SK-N-SH (cell line): ENCODE results near the gene ZNF441. TPM values are rescaled to one million over a fixed set of nuclear protein-coding genes. Genes with fewer than 3 reads are reported as not detected.

Source experiments
- CTCF ChIA-PET: fragments of 300-600, 350-600 bp; formaldehyde crosslinking; extraction: SDS; loops from one replicate; lab custom pipeline; 2021; lab: Yijun Ruan, JAX
- POLR2A ChIA-PET: fragments of 350-600 bp; sonication (Branson Sonifier 250); formaldehyde crosslinking; extraction: SDS; loops from one replicate; lab custom pipeline; 2020; ENCODE audit warnings: antibody characterized with exemption, inconsistent platforms; lab: Yijun Ruan, JAX
- DNase-seq: peaks from one replicate; pipeline ENCODE4 v3.0.0; 2012
- H2AFZ ChIP-seq: fragments of 200-600 bp; sonication (generic); 2 replicates; pipeline ENCODE4 v1.8.1; 2016; ENCODE audit warnings: antibody characterized with exemption, mild to moderate bottlenecking, low read depth
- H3F3A ChIP-seq: fragments of 200-600 bp; sonication (generic); replicated peaks from 2 replicates; pipeline ENCODE3; 2016; ENCODE audit warnings: antibody characterized with exemption, mild to moderate bottlenecking; ENCODE audit not compliant: insufficient read depth
- H3K27ac ChIP-seq, 2 experiments: fragments of 200-500 bp in 1 of 2; fragments of 200-600 bp in 1 of 2; sonication (Bioruptor generic) in 1 of 2; sonication (generic), shearing (Covaris generic) in 1 of 2; 2 replicates each; pipeline versions ENCODE4 v1.5.1 to v1.6.1; 2014 to 2016; ENCODE audit warnings: low read depth in 2 of 2, inconsistent platforms in 1 of 2, low read length in 1 of 2, mild to moderate bottlenecking in 1 of 2, mixed read lengths in 1 of 2
- H3K27me3 ChIP-seq: fragments of 200-600 bp; sonication (generic), shearing (Covaris generic); 2 replicates; pipeline ENCODE4 v1.6.1; 2016; ENCODE audit warnings: mixed run types; ENCODE audit not compliant: insufficient read depth
- H3K36me3 ChIP-seq, 2 experiments: fragments of 200-500 bp in 1 of 2; fragments of 200-600 bp in 1 of 2; sonication (Bioruptor generic) in 1 of 2; sonication (generic) in 1 of 2; replicated peaks in 1 of 2; 2 replicates each; pipeline versions ENCODE3 to v1.5.1; 2014 to 2016; ENCODE audit warnings: low read length in 1 of 2, mild to moderate bottlenecking in 1 of 2; ENCODE audit not compliant: insufficient read depth in 2 of 2, control insufficient read depth in 1 of 2
- H3K4me1 ChIP-seq, 2 experiments: fragments of 200-500 bp in 1 of 2; fragments of 200-600 bp in 1 of 2; sonication (Bioruptor generic) in 1 of 2; sonication (generic), shearing (Covaris generic) in 1 of 2; 2 replicates each; pipeline versions ENCODE4 v1.5.1 to v1.6.1; 2014 to 2016; ENCODE audit warnings: low read depth in 1 of 2, low read length in 1 of 2, mixed run types in 1 of 2; ENCODE audit not compliant: insufficient read depth in 2 of 2, control insufficient read depth in 1 of 2
- H3K4me2 ChIP-seq: fragments of 200-600 bp; sonication (generic), shearing (Covaris generic); 2 replicates; pipeline ENCODE4 v1.6.1; 2017; ENCODE audit warnings: mixed run types
- H3K4me3 ChIP-seq, 2 experiments: fragments of 200-500 bp in 1 of 2; fragments of 200-600 bp in 1 of 2; sonication (Bioruptor generic) in 1 of 2; sonication (generic), shearing (Covaris generic) in 1 of 2; 2 replicates each; pipeline versions ENCODE4 v1.5.1 to v1.8.1; 2014 to 2016; ENCODE audit warnings: low read depth in 2 of 2, inconsistent platforms in 1 of 2, low read length in 1 of 2, mild to moderate bottlenecking in 1 of 2, mixed read lengths in 1 of 2, moderate library complexity in 1 of 2
- H3K79me2 ChIP-seq: fragments of 200-600 bp; sonication (generic); 2 replicates; pipeline ENCODE4 v1.8.1; 2017; ENCODE audit warnings: mild to moderate bottlenecking; ENCODE audit not compliant: insufficient read depth
- H3K9ac ChIP-seq: fragments of 200-600 bp; sonication (generic); 2 replicates; pipeline ENCODE4 v1.6.1; 2017; ENCODE audit warnings: mixed run types
- H3K9me2 ChIP-seq: fragments of 200-600 bp; sonication (generic); 2 replicates; pipeline ENCODE4 v1.6.1; 2017; ENCODE audit warnings: mixed run types
- H3K9me3 ChIP-seq: fragments of 200-600 bp; sonication (generic); 2 replicates; pipeline ENCODE4 v1.6.1; 2017; ENCODE audit warnings: mixed run types, mild to moderate bottlenecking, moderate library complexity
- H4K20me1 ChIP-seq: fragments of 200-600 bp; sonication (generic); 2 replicates; pipeline ENCODE4 v1.6.1; 2017; ENCODE audit warnings: mild to moderate bottlenecking, mixed run types; ENCODE audit not compliant: insufficient read depth
- CHD2 ChIP-seq: fragments of 150-350 bp; IDR thresholded peaks from 2 replicates; pipeline ENCODE4 v1.6.1; 2018; ENCODE audit warnings: low read length; ENCODE audit not compliant: partially characterized antibody
- EZH2phosphoT487 ChIP-seq: fragments of 200-600 bp; sonication (generic); IDR thresholded peaks from 2 replicates; pipeline ENCODE4 v1.6.1; 2017; ENCODE audit warnings: low read depth, mixed run types, mild to moderate bottlenecking, antibody characterized with exemption, moderate library complexity, borderline replicate concordance
- FOSL2 ChIP-seq: IDR thresholded peaks from 2 replicates; pipeline ENCODE4 v1.4.0; 2012; ENCODE audit warnings: low read depth, mild to moderate bottlenecking, moderate library complexity, borderline replicate concordance
- FOXM1 ChIP-seq: IDR thresholded peaks from 2 replicates; pipeline ENCODE4 v1.4.0; 2012; ENCODE audit warnings: low read depth, mild to moderate bottlenecking
- GABPA ChIP-seq: IDR thresholded peaks from 2 replicates; pipeline ENCODE4 v1.4.0; 2012; ENCODE audit warnings: low read depth, mild to moderate bottlenecking
- GATA2 ChIP-seq: sonication (generic); formaldehyde crosslinking; IDR thresholded peaks from 2 replicates; pipeline ENCODE4 v1.5.0; 2020; ENCODE audit warnings: mild to moderate bottlenecking, missing genetic modification reagents
- JUND ChIP-seq: IDR thresholded peaks from 2 replicates; pipeline ENCODE4 v1.4.0; 2012
- MEF2A ChIP-seq: IDR thresholded peaks from 2 replicates; pipeline ENCODE4 v1.4.0; 2012; ENCODE audit warnings: low read depth, borderline replicate concordance
- MXI1 ChIP-seq: IDR thresholded peaks from 2 replicates; pipeline ENCODE4 v1.6.1; 2012; ENCODE audit warnings: mild to moderate bottlenecking, low read depth, low read length, improper control_type of control experiment
- NRF1 ChIP-seq: IDR thresholded peaks from 2 replicates; pipeline ENCODE4 v1.6.1; 2012; ENCODE audit warnings: low read depth, mild to moderate bottlenecking, low read length
- RAD21 ChIP-seq: IDR thresholded peaks from 2 replicates; pipeline ENCODE4 v1.6.1; 2012; ENCODE audit warnings: mild to moderate bottlenecking, low read length
- RCOR1 ChIP-seq: fragments of 150-350 bp; IDR thresholded peaks from 2 replicates; pipeline ENCODE4 v1.6.1; 2017; ENCODE audit warnings: antibody characterized with exemption, low read length
- RXRA ChIP-seq: IDR thresholded peaks from 2 replicates; pipeline ENCODE4 v1.4.0; 2012; ENCODE audit warnings: low read depth, mild to moderate bottlenecking, borderline replicate concordance
- SIN3A ChIP-seq: IDR thresholded peaks from 2 replicates; pipeline ENCODE4 v1.6.1; 2012; ENCODE audit warnings: low read depth, mild to moderate bottlenecking, low read length, moderate library complexity, borderline replicate concordance
- SMC3 ChIP-seq: IDR thresholded peaks from 2 replicates; pipeline ENCODE4 v1.6.1; 2012; ENCODE audit warnings: low read depth, low read length, improper control_type of control experiment
- TEAD4 ChIP-seq: IDR thresholded peaks from 2 replicates; pipeline ENCODE4 v1.4.0; 2012; ENCODE audit warnings: mild to moderate bottlenecking, borderline replicate concordance; ENCODE audit not compliant: insufficient read depth
- YY1 ChIP-seq: IDR thresholded peaks from 2 replicates; pipeline ENCODE4 v1.4.0; 2012; ENCODE audit warnings: low read depth, mild to moderate bottlenecking
- WGBS: methylation state at CpG from one replicate; pipeline ENCODE4 v1.1.6; 2017; ENCODE audit warnings: low lambda C conversion rate; 5-methylcytosine and 5-hydroxymethylcytosine counted together
- polyA plus RNA-seq, 3 experiments: library from polyadenylated mRNA; depleted of rRNA; stranded (reverse); fragments of >200 nt; gene quantifications; 2 replicates each; pipeline ENCODE4 v1.2.3, GENCODE V29; 2012
- TF ChIP-seq, protein P1 (sequence below): fragments of 150-350 bp; IDR thresholded peaks from 2 replicates; pipeline ENCODE4 v1.6.1; 2017; ENCODE audit warnings: antibody characterized with exemption, low read length, low read depth, borderline replicate concordance
- TF ChIP-seq, protein P2 (sequence below): fragments of 150-350 bp; IDR thresholded peaks from 2 replicates; pipeline ENCODE4 v1.6.1; 2016; ENCODE audit warnings: mild to moderate bottlenecking, low read depth, low read length
- TF ChIP-seq, protein P3 (sequence below): IDR thresholded peaks from 2 replicates; pipeline ENCODE4; 2012
- TF ChIP-seq, protein P4 (sequence below): IDR thresholded peaks from 2 replicates; pipeline ENCODE4 v1.6.1; 2012; ENCODE audit warnings: mild to moderate bottlenecking, low read depth, low read length, moderate library complexity

Gene ZNF441
- polyA plus RNA-seq, 1 of the 3 experiments (the other 2 are of a cell fraction), result 3.2 TPM

DNA sequence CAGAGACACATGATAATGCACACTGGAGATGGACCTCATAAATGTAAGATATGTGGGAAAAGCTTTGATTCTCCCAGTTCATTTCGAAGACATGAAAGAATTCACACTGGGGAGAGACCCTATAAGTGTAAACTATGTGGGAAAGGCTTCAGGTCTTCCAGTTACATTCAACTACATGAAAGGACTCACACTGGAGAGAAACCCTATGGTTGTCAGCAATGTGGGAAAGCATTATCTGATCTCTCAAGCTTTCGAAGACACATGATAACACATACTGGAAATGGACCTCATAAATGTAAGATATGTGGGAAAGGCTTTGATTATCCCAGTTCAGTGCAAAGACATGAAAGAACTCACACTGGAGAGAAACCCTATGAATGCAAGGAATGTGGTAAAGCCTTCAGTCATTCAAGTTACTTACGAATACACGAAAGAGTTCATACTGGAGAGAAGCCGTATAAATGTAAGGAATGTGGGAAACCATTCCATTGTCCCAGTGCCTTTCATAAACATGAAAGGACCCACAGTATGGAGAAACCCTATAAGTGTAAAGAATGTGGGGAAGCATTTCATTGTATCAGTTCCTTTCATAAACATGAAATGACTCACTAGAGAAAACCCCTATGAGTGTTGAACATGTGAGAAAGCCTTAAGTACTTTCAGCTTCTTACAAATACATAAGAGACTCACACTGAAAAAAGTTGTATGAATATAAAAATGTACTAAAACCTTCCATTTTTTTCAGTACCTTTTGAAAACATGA is 14.7 kb downstream of the ZNF441 start:
- Histone ChIP-seq H4K20me1 (no peaks in the 10 kb centered on the region), H3K4me3 (no peak overlapping the region; a peak in 1 of 4 replicates), H3F3A (peaks cover 3% of the 10 kb centered on the region), H3K4me2 (no peak overlapping the region), H2AFZ (no peak overlapping the region), H3K9me3 (peaks cover 49% of the 10 kb centered on the region), H3K9ac (no peak overlapping the region), H3K27ac (no peak overlapping the region), H3K9me2 (no peaks in the 10 kb centered on the region), H3K4me1 (no peaks in the 10 kb centered on the region), H3K36me3 (peaks cover 41 to 73% of the 10 kb centered on the region in 2 experiments), H3K27me3 (no peaks in the 10 kb centered on the region), H3K79me2 (no peaks in the 10 kb centered on the region; the same call in 1 of the 2 replicates)
- TF ChIP-seq SIN3A (no peak), MEF2A (no peak), FOSL2 (no peak), FOXM1 (no peak), RXRA (no peak), RCOR1 (no peak), JUND (no peak)
- WGBS, result 83% methylated on average over 5 of the region's 5 CpGs
- DNase-seq, result no peak
- CTCF ChIA-PET, result interaction anchor here (0.8 to 1.4 kb wide), 2 partner anchors 16 to 359 kb away, joined by 3 to 4 read pairs; partner anchors contain the start of genes ZNF20 and ZNF491
- POLR2A ChIA-PET, result no interaction called here

DNA sequence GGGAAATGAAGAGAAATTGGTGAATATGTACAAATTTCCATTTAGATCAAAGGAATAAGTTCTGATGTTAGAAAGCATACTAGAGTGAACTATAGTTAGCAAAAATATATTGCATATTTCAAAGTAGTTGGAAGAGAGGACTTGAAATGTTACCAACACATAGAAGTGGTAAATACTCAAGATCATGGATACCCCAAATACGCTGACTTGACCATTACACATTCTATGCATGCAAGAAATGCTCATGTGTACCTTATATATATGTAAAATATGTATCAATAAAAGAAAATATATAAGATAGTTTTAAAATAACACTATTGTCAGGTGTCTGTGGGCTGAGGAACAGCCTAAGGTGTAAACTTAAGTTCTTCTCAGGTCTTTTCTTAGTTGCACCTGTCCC is 17.0 kb downstream of the ZNF441 start:
- Histone ChIP-seq H2AFZ (no peak overlapping the region), H3F3A (peaks cover 3% of the 10 kb centered on the region), H3K79me2 (no peaks in the 10 kb centered on the region), H3K9ac (no peak overlapping the region), H3K4me2 (no peak overlapping the region), H3K27me3 (no peaks in the 10 kb centered on the region), H3K27ac (no peak overlapping the region), H3K4me1 (no peaks in the 10 kb centered on the region), H3K9me2 (no peaks in the 10 kb centered on the region), H4K20me1 (no peaks in the 10 kb centered on the region), H3K9me3 (peaks cover 51% of the 10 kb centered on the region), H3K4me3 (no peak overlapping the region), H3K36me3 (peaks cover 28 to 53% of the 10 kb centered on the region in 2 experiments)
- CTCF ChIA-PET, result no interaction called here
- no peak for DNase-seq
- POLR2A ChIA-PET, result no interaction called here
- no peak for TF ChIP-seq RXRA
- TF ChIP-seq SMC3, result no peak
- no peak for TF ChIP-seq GABPA
- no peak for TF ChIP-seq YY1
- TF ChIP-seq, protein P1, sequence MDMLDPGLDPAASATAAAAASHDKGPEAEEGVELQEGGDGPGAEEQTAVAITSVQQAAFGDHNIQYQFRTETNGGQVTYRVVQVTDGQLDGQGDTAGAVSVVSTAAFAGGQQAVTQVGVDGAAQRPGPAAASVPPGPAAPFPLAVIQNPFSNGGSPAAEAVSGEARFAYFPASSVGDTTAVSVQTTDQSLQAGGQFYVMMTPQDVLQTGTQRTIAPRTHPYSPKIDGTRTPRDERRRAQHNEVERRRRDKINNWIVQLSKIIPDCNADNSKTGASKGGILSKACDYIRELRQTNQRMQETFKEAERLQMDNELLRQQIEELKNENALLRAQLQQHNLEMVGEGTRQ, result no peak
- TF ChIP-seq, protein P2, sequence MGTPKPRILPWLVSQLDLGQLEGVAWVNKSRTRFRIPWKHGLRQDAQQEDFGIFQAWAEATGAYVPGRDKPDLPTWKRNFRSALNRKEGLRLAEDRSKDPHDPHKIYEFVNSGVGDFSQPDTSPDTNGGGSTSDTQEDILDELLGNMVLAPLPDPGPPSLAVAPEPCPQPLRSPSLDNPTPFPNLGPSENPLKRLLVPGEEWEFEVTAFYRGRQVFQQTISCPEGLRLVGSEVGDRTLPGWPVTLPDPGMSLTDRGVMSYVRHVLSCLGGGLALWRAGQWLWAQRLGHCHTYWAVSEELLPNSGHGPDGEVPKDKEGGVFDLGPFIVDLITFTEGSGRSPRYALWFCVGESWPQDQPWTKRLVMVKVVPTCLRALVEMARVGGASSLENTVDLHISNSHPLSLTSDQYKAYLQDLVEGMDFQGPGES, result no peak
- TF ChIP-seq, protein P3, sequence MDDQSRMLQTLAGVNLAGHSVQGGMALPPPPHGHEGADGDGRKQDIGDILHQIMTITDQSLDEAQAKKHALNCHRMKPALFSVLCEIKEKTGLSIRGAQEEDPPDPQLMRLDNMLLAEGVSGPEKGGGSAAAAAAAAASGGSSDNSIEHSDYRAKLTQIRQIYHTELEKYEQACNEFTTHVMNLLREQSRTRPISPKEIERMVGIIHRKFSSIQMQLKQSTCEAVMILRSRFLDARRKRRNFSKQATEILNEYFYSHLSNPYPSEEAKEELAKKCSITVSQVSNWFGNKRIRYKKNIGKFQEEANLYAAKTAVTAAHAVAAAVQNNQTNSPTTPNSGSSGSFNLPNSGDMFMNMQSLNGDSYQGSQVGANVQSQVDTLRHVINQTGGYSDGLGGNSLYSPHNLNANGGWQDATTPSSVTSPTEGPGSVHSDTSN, result no peak
- TF ChIP-seq SIN3A, result no peak
- no peak for TF ChIP-seq FOXM1
- TF ChIP-seq RAD21, result no peak
- TF ChIP-seq EZH2phosphoT487, result no peak
- no peak for TF ChIP-seq CHD2
- no peak for TF ChIP-seq JUND
- TF ChIP-seq MXI1, result no peak
- TF ChIP-seq, protein P4, sequence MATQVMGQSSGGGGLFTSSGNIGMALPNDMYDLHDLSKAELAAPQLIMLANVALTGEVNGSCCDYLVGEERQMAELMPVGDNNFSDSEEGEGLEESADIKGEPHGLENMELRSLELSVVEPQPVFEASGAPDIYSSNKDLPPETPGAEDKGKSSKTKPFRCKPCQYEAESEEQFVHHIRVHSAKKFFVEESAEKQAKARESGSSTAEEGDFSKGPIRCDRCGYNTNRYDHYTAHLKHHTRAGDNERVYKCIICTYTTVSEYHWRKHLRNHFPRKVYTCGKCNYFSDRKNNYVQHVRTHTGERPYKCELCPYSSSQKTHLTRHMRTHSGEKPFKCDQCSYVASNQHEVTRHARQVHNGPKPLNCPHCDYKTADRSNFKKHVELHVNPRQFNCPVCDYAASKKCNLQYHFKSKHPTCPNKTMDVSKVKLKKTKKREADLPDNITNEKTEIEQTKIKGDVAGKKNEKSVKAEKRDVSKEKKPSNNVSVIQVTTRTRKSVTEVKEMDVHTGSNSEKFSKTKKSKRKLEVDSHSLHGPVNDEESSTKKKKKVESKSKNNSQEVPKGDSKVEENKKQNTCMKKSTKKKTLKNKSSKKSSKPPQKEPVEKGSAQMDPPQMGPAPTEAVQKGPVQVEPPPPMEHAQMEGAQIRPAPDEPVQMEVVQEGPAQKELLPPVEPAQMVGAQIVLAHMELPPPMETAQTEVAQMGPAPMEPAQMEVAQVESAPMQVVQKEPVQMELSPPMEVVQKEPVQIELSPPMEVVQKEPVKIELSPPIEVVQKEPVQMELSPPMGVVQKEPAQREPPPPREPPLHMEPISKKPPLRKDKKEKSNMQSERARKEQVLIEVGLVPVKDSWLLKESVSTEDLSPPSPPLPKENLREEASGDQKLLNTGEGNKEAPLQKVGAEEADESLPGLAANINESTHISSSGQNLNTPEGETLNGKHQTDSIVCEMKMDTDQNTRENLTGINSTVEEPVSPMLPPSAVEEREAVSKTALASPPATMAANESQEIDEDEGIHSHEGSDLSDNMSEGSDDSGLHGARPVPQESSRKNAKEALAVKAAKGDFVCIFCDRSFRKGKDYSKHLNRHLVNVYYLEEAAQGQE, result no peak
- no peak for TF ChIP-seq TEAD4
- TF ChIP-seq GATA2 (CRISPR knock-in tag), result no peak
- no peak for TF ChIP-seq NRF1
- WGBS, result 87% methylated on average over 1 of the region's 1 CpG
